Naive thymus-derived CD8-positive, alpha-beta T cell (primary cell): ENCODE results near the gene TRAPPC2L. TPM values are rescaled to one million over a fixed set of nuclear protein-coding genes. Genes with fewer than 3 reads are reported as not detected.

ENCODE experiments used
- ATAC-seq, 2 donors: fragments of 150-1000 bp; cut with Tn5 transposase in 1 of 2; sonication (Bioruptor Pico), chemical (Tn5 transposase) in 1 of 2; 1 replicate in 1 of 2; 2 replicates in 1 of 2; pipeline ENCODE4 v1.10.0; 2021; ENCODE audit warnings: mild to moderate bottlenecking in 2 of 2, moderate library complexity in 2 of 2
- POLR2A ChIA-PET: fragments of 350-600 bp; sonication (Branson Sonifier 250); formaldehyde crosslinking; loops from one replicate; lab custom pipeline; 2021; ENCODE audit warnings: antibody characterized with exemption; lab: Charles Lee
- DNase-seq, 10 donors: peaks; one replicate each; pipeline versions ENCODE4 v3.0.0 to v3.0.0-alpha.2; 2020 to 2022
- H3K27ac Mint-ChIP-seq, 10 donors: one replicate each; pipeline ENCODE4 v1.8.0; 2020 to 2022; ENCODE audit warnings: mild to moderate bottlenecking in 10 of 10, mixed read lengths in 10 of 10, moderate library complexity in 4 of 10, inconsistent platforms in 1 of 10
- H3K27me3 Mint-ChIP-seq, 5 donors: one replicate each; pipeline ENCODE4 v1.8.0; 2021 to 2022; ENCODE audit warnings: mixed read lengths in 5 of 5
- H3K36me3 Mint-ChIP-seq, 3 donors: one replicate each; pipeline ENCODE4 v1.8.0; 2020 to 2022; ENCODE audit warnings: mixed read lengths in 3 of 3, mild to moderate bottlenecking in 2 of 3, inconsistent platforms in 1 of 3
- H3K4me1 Mint-ChIP-seq, 4 donors: one replicate each; pipeline ENCODE4 v1.8.0; 2021 to 2022; ENCODE audit warnings: mixed read lengths in 4 of 4
- H3K4me3 Mint-ChIP-seq, 10 donors: one replicate each; pipeline ENCODE4 v1.8.0; 2020 to 2022; ENCODE audit warnings: mild to moderate bottlenecking in 10 of 10, mixed read lengths in 10 of 10, moderate library complexity in 6 of 10, inconsistent platforms in 1 of 10
- H3K9me3 Mint-ChIP-seq, 9 donors: one replicate each; pipeline ENCODE4 v1.8.0; 2020 to 2022; ENCODE audit warnings: mixed read lengths in 9 of 9, mild to moderate bottlenecking in 3 of 9, inconsistent platforms in 1 of 9, moderate library complexity in 1 of 9
- polyA plus RNA-seq, 3 donors: library from polyadenylated mRNA; unstranded; fragments of 300-500 nt; fragmentation: Illumina TruSeq; gene quantifications; one replicate each; pipeline ENCODE4 v1.2.3, GENCODE V29; 2021
- total RNA-seq, 8 experiments: library from RNA in 2 of 8; stranded (reverse) in 2 of 8; gene quantifications; one replicate each; pipeline ENCODE4 v1.2.3 and lab custom pipeline; 2021 to 2026

The TRAPPC2L gene
- total and polyA plus RNA-seq, 5 experiments from 2014 or later, result 70.0 to 86.5 (median 81.8) TPM

GRCh38 chr16:88842806-88843205 lies 14.1 kb upstream of the TRAPPC2L start:
- Mint-ChIP-seq H3K36me3 (peaks cover 0 to 8% (median 4%) of the 10 kb centered on the region in 3 donors), H3K4me1 (peaks cover 0 to 2% (median 0%) of the 10 kb centered on the region in 4 donors), H3K9me3 (no peaks in the 10 kb centered on the region), H3K27ac (no peak overlapping the region), H3K27me3 (no peaks in the 10 kb centered on the region), H3K4me3 (no peak overlapping the region)
- DNase-seq (no peak), ATAC-seq (no peak)
- POLR2A ChIA-PET, result no interaction called here

- peaks cover 0 to 8% (median 4%) of the 10 kb centered on the region in 3 donors for H3K36me3 Mint-ChIP-seq
- no peak for DNase-seq
- no peak overlapping the region for H3K27ac Mint-ChIP-seq
- no peaks in the 10 kb centered on the region for H3K27me3 Mint-ChIP-seq
- no peak for ATAC-seq
- H3K4me1 Mint-ChIP-seq, result peaks cover 0 to 4% (median 0%) of the 10 kb centered on the region in 4 donors
- POLR2A ChIA-PET, result no interaction called here
- no peaks in the 10 kb centered on the region for H3K9me3 Mint-ChIP-seq
- H3K4me3 Mint-ChIP-seq, result no peak overlapping the region
These were observed 13.7 kb upstream of the TRAPPC2L start for GRCh38 chr16:88843256-88843655.

DNA sequence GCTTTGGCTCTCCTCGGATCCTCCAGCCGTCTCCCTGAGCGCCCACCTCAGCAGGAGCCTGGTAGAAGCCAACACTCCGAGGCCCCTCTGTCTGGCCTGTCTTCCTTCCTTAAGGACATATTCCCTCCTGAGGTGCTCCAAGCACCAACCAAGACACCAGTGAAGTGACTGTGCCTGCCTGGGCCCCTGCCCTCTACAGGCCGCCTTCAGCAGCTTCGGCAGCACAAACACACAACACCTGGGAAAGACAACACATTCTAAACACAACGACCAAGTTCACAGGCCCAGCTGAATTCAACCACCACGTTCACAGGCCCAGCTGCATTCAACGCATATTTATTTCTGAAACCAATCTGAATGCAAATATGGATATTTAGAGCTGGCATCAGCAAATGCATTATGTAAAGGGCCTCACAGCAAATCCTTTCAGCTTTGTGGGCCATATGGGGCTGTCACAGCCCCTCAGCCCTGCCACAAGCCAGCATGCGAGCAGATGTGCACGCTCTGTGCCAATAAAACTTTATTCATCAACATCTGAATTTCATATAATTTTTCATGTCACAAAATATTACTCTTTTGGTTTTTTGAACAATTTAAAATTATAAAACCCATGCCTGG lies 12.4 kb upstream of the TRAPPC2L start:
- Mint-ChIP-seq H3K9me3 (no peaks in the 10 kb centered on the region), H3K27ac (no peak overlapping the region), H3K4me3 (no peak overlapping the region), H3K4me1 (peaks cover 0 to 4% (median 0%) of the 10 kb centered on the region in 4 donors), H3K27me3 (no peaks in the 10 kb centered on the region), H3K36me3 (peaks cover 0 to 8% (median 4%) of the 10 kb centered on the region in 3 donors)
- POLR2A ChIA-PET, result no interaction called here
- ATAC-seq (no peak), DNase-seq (no peak)

GRCh38 chr16:88846088-88846487 lies 10.8 kb upstream of the TRAPPC2L start:
- Mint-ChIP-seq H3K27ac (no peak overlapping the region), H3K4me1 (peaks cover 0 to 4% (median 0%) of the 10 kb centered on the region in 4 donors), H3K4me3 (no peak overlapping the region), H3K9me3 (no peaks in the 10 kb centered on the region), H3K27me3 (no peaks in the 10 kb centered on the region), H3K36me3 (peaks cover 0 to 3% (median 0%) of the 10 kb centered on the region in 3 donors)
- POLR2A ChIA-PET, result interaction anchor here (0.7 to 1.6 kb wide), 2 partner anchors 11 to 27 kb away, joined by 6 to 8 read pairs; partner anchors contain the start of genes GALNS and TRAPPC2L
- ATAC-seq, result no peak
- DNase-seq, result no peak

DNA sequence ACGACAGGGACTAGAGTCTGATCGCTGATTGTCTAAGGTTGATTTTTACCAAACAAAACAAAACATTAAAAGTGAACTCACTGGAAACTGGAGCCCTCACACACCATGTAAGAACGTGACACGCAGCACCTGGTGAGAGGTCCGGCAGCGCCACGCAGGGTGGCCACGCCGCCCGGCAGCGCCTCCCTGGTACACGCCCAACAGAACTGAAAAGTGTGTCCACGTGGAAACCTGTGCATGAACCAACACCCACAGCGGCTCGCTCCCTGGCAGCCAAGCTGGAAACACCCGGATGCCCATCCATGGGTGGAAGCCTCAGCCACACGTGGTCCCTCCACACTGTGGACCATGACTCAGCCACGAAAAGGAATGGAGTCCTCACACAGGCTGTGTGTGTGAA lies 9.3 kb upstream of the TRAPPC2L start:
- Mint-ChIP-seq H3K4me1 (peaks cover 0 to 10% (median 4%) of the 10 kb centered on the region in 4 donors), H3K9me3 (no peaks in the 10 kb centered on the region), H3K27ac (no peak overlapping the region), H3K4me3 (peak overlapping the region in 1 of 10 donors; percentile 24), H3K27me3 (no peaks in the 10 kb centered on the region), H3K36me3 (peaks cover 0 to 3% (median 0%) of the 10 kb centered on the region in 3 donors)
- ATAC-seq, result no peak
- DNase-seq, result no peak
- POLR2A ChIA-PET, result interaction anchor here (1.6 kb wide), 1 partner anchor 10 kb away, joined by 6 read pairs; the partner anchor contains the start of genes GALNS and TRAPPC2L

DNA sequence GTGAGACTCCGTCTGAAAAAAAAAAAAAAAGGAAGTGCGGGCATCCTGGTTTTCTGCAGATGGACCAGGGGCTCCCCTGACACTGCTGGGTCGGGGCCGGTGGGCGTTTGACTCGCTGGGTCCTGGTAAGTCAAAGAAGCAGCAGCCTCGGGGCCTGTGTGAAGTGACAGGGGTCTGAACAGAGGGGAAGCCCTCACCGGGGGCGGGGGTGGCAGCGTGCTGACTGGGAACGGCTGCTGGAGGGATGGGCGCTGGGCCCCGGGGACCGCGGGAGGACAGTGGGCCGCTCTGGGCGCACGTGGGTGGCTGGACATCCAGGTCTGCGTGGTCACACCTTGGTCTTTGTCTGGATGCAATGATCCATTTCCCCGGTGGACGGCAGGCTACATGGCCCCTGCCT lies 8.4 kb upstream of the TRAPPC2L start:
- H3K4me1 Mint-ChIP-seq, result peaks cover 0 to 10% (median 4%) of the 10 kb centered on the region in 4 donors
- H3K4me3 Mint-ChIP-seq, result no peak overlapping the region

DNA sequence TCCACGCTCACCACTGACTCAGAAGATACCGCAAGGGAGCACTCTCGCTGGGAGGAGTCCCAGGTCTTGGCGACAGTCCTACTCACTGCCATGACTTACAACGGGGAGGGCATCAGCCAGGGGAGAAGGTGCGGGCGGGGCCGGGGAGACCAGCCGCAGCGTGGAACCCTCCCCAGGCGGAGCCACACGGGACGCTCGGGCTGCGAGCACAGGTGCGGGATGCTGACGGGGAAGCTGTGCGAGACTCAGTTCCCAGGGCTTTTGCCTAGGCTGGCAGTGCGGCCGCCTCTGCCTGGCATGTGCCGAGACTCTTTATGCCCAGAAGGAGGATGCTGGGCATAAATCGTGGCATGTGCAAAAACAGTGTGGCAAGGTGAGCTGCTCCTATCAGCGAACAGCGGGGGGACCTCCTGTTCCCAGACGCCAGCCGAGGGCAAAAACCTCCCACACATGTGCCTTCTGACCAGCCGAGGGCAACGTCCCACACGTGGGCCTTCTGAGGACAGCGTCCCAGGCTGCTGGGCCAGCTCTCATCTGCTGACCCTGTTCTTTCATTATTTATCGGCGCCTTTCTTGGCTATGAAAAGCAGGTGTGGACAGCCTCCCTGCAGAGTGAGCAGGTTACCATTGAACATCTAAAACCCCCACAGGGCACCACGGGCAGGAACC lies 6.3 kb upstream of the TRAPPC2L start:
- ATAC-seq (no peak), DNase-seq (no peak)
- Mint-ChIP-seq H3K27ac (peak overlapping the region in 1 of 10 donors; percentile 84), H3K27me3 (no peaks in the 10 kb centered on the region), H3K4me1 (peaks cover 9 to 23% (median 14%) of the 10 kb centered on the region in 4 donors), H3K9me3 (no peaks in the 10 kb centered on the region), H3K4me3 (no peak overlapping the region), H3K36me3 (no peaks in the 10 kb centered on the region)
- POLR2A ChIA-PET, result no interaction called here

More for the DNA sequence above, 8.4 kb upstream of the TRAPPC2L start:
- DNase-seq, result no peak
- no peak overlapping the region for H3K27ac Mint-ChIP-seq
- H3K9me3 Mint-ChIP-seq, result no peaks in the 10 kb centered on the region
- POLR2A ChIA-PET, result no interaction called here
- no peak for ATAC-seq
- peaks cover 0 to 3% (median 0%) of the 10 kb centered on the region in 3 donors for H3K36me3 Mint-ChIP-seq
- H3K27me3 Mint-ChIP-seq, result no peaks in the 10 kb centered on the region

DNA sequence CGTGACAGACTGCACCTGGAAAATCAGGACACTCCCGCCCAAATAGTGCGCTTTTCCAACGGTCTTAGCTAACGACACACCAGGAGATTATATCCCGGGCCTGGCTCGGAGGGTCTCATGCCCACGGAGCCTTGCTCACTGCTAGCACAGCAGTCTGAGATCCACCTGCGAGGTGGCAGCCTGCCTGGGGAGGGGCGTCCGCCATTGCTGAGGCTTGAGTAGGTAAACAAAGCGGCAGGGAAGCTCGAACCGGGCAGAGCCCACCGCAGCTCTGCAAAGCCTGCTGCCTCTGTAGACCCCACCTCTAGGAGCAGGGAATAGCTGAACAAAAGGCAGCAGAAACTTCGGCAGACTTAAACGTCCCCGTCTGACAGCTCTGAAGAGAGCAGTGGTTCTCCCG lies 5.3 kb upstream of the TRAPPC2L start:
- H3K27ac Mint-ChIP-seq, result peak overlapping the region in 1 of 10 donors; percentile 12
- H3K36me3 Mint-ChIP-seq, result no peaks in the 10 kb centered on the region
- no peaks in the 10 kb centered on the region for H3K9me3 Mint-ChIP-seq
- H3K27me3 Mint-ChIP-seq, result no peaks in the 10 kb centered on the region
- POLR2A ChIA-PET, result no interaction called here
- ATAC-seq (no peak), DNase-seq (no peak)
- H3K4me1 Mint-ChIP-seq, result peaks cover 10 to 27% (median 18%) of the 10 kb centered on the region in 4 donors
- no peak overlapping the region for H3K4me3 Mint-ChIP-seq

DNA sequence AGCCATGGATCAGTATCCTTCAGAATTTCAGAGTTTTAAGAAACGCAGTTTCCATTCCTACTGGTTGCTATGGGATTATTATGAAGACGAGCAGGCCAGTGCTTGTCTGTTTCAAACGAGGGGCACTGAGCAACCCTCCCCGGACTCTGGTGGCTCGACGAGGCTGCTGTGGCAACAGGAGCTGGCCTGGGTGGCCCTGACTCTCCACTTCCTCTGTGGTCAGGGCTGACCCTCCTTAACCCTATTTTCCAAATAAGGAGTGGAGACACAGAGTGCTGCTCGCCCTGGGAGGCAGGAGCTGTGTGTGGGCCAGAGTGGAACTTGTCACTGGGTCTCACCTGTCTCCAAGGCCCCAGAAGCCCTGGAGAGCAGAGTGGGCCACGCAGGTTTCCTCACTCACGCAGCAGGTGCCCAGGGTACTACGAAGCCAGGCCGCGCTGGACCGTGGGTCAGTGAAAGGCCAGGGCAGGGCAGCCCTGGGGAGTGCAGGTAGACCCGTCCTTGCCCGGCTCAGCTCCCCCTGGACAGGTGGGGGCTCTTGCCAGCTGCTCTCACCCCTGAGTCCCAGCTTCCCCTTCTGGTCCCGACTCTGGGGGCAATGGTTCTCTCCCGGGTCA lies 3.5 kb upstream of the TRAPPC2L start:
- no peak for ATAC-seq
- Mint-ChIP-seq H3K4me1 (peaks cover 19 to 37% (median 28%) of the 10 kb centered on the region in 4 donors), H3K4me3 (no peak overlapping the region), H3K9me3 (no peaks in the 10 kb centered on the region), H3K27ac (peak overlapping the region in 5 of 10 donors; percentile 48 to 84 (median 56)), H3K27me3 (no peaks in the 10 kb centered on the region), H3K36me3 (peaks cover 0 to 3% (median 0%) of the 10 kb centered on the region in 3 donors)
- POLR2A ChIA-PET, result interaction anchor here (0.6 to 1.8 kb wide), 5 partner anchors 40 to 314 kb away, joined by 3 to 4 read pairs (median 3); partner anchors contain the start of gene APRT
- no peak for DNase-seq

DNA sequence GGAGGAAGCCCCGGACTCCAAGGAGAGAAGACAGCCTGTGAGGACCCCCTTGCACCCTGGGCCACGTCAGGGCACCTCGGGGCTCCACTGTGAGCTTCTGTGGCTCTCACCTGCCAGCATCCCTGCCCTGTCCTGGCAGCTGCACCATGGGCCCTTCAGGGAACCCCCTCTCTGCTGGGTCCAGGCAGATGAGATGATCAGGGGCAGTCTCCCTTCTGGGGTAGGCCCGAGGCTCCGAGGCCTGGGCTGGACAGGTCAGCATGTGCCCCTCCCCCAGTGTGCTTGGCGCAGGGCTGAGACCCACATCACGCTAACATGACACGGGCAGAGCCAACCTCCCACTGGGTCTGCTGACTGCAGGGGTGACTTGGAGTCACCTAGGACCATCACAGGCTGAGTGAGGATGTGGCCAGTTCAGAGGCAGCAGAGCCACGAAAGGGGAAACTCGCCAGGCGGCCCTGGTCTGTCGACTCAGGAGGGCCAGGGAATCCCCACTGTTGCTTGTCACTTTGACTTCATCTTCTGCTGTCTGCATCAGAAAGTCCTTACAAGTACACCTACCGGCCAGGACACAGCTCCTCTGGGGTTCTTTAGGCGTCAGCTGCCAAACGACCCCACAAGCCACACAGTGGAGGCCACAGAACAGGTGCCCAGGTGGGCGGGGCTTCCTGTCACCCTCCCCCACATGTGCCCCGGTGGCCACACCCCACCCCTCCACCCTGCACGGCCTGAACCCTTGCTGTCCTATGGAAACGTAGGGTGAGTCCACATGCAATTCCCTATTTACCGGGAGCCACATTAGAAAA lies 2.4 kb upstream of the TRAPPC2L start:
- DNase-seq (peak in 8 of 10 donors; percentile 15 to 43 (median 23)), ATAC-seq (peak in 1 of 2 donors; percentile 24)
- Mint-ChIP-seq H3K9me3 (no peaks in the 10 kb centered on the region), H3K27me3 (no peaks in the 10 kb centered on the region), H3K4me1 (peaks cover 22 to 48% (median 33%) of the 10 kb centered on the region in 4 donors), H3K27ac (peak overlapping the region in 9 of 10 donors; percentile 56 to 91 (median 84)), H3K36me3 (peaks cover 0 to 13% (median 0%) of the 10 kb centered on the region in 3 donors), H3K4me3 (peak overlapping the region; percentile 55 to 96 (median 80))
- POLR2A ChIA-PET, result interaction anchor here (0.7 to 1.5 kb wide), 4 partner anchors 41 to 61 kb away, joined by 3 to 4 read pairs (median 4); partner anchors contain the start of gene APRT

DNA sequence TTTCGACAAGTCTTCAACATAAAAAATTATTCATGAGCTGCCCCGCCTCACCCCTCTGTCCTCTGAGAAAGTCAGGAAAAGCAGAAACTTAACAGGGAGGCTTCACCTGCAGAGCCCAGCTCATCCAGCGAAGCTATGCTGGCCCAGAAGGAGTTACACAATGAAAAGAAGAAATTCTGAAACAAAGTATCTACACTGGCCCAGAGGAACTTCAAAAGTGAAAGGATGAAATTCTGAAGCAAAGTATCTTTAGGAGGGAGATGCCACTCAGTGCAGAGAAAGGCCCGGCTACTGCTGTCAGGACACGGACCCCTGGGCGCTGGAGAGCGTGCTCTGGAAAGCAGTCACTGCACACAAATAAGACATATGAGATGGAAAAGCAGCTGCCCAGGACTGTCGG lies 1.8 kb upstream of the TRAPPC2L start:
- peak overlapping the region; percentile 24 to 91 (median 84) for H3K27ac Mint-ChIP-seq
- H3K4me3 Mint-ChIP-seq, result peak overlapping the region; percentile 55 to 96 (median 80)
- ATAC-seq (no peak), DNase-seq (peak in 1 of 10 donors; percentile 7)
- peaks cover 0 to 20% (median 0%) of the 10 kb centered on the region in 3 donors for H3K36me3 Mint-ChIP-seq
- no peaks in the 10 kb centered on the region for H3K9me3 Mint-ChIP-seq
- H3K27me3 Mint-ChIP-seq, result no peaks in the 10 kb centered on the region
- POLR2A ChIA-PET, result interaction anchor here (0.7 kb wide), 1 partner anchor 43 kb away, joined by 4 read pairs; the partner anchor contains the start of gene APRT
- peaks cover 22 to 48% (median 33%) of the 10 kb centered on the region in 4 donors for H3K4me1 Mint-ChIP-seq

DNA sequence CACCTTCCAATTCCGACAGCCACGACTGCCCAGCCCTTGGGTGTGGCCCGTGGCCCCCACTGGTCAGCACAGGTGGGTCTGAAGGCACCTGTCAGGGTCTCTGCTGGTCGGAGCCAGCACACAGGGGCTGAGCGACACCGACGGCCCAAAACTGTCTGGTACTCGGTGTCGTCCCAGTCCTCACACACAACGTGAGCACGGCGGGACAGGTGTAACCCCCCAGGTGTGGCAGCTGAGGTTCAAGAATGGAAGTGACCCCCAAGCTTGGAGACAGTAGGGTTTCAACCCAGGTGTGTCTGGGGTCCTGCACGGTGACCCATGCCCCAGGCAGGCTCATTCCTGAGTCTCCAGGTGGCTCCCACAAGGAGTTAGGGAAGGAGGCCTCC lies 1.2 kb upstream of the TRAPPC2L start:
- Mint-ChIP-seq H3K4me3 (peak overlapping the region; percentile 55 to 96 (median 78)), H3K9me3 (no peaks in the 10 kb centered on the region), H3K27ac (peak overlapping the region; percentile 47 to 85 (median 79)), H3K36me3 (peaks cover 0 to 25% (median 0%) of the 10 kb centered on the region in 3 donors), H3K27me3 (no peaks in the 10 kb centered on the region), H3K4me1 (peaks cover 22 to 48% (median 33%) of the 10 kb centered on the region in 4 donors)
- DNase-seq (peak in 1 of 10 donors; percentile 2), ATAC-seq (no peak)
- POLR2A ChIA-PET, result interaction anchor here (0.7 to 3.2 kb wide), 3 partner anchors 43 to 315 kb away, joined by 4 to 59 read pairs (median 5); partner anchors contain the start of genes APRT and CDH15
